Measurements from ENCODE around the gene COL4A2.

- TF ChIP-seq CTCF (tag by site-specific recombination; IDR thresholded peaks at IDR 0.05) = no peak
- no peak for TF ChIP-seq ZNF433 (tag by site-specific recombination; IDR thresholded peaks at IDR 0.05; ENCODE audit: low read depth)
- TF ChIP-seq ZNF184 (tag by site-specific recombination; IDR thresholded peaks at IDR 0.05) = no peak
- TF ChIP-seq ZNF510 (tag by site-specific recombination; IDR thresholded peaks at IDR 0.05; ENCODE audit: insufficient replicate concordance) = no peak
- no peak for TF ChIP-seq MYNN (tag by site-specific recombination; IDR thresholded peaks at IDR 0.05; ENCODE audit: borderline replicate concordance)
- TF ChIP-seq ZNF785 (tag by site-specific recombination; IDR thresholded peaks at IDR 0.05) = no peak
- no peak for TF ChIP-seq ZNF366 (tag by site-specific recombination; conservative IDR thresholded peaks at IDR 0.05)
- TF ChIP-seq ZNF266 (tag by site-specific recombination; IDR thresholded peaks at IDR 0.05; ENCODE audit: low read depth) = no peak
- no peak for TF ChIP-seq SP2 (tag by site-specific recombination; IDR thresholded peaks at IDR 0.05)
- no peak for TF ChIP-seq KLF16 (tag by site-specific recombination; IDR thresholded peaks at IDR 0.05)
- TF ChIP-seq ZNF580 (tag by site-specific recombination; IDR thresholded peaks at IDR 0.05) = peak; percentile 72; the same call in 1 of the 2 replicates
- no peak for TF ChIP-seq ZNF416 (tag by site-specific recombination; IDR thresholded peaks at IDR 0.05)
- no peak for TF ChIP-seq KLF7 (tag by site-specific recombination; IDR thresholded peaks at IDR 0.05; ENCODE audit: borderline replicate concordance)
- no peak for TF ChIP-seq ZNF549 (tag by site-specific recombination; IDR thresholded peaks at IDR 0.05)
Measured at GRCh38 chr13:110359840-110360301, 52.8 kb downstream of the COL4A2 start.
